ENCODE measurements around the gene IFT20.

- TF ChIP-seq POLR2A (IDR thresholded peaks at IDR 0.05), result no peak
- no peak for TF ChIP-seq CTCF (IDR thresholded peaks at IDR 0.05)
Measured at GRCh38 chr17:28350271-28350670, 15.0 kb upstream of the IFT20 start.
